ENCODE results near the gene ASIC4. TPM values are rescaled to one million over a fixed set of nuclear protein-coding genes. Genes with fewer than 3 reads are reported as not detected.

Gene ASIC4
- total RNA-seq, 2 experiments from 2014 or later = 0.73 to 0.74 TPM

- no peaks in the 10 kb centered on the region for H3K36me3 ChIP-seq (ENCODE audit: insufficient read depth, low read length)
- no peak for TF ChIP-seq EZH2phosphoT487 (IDR thresholded peaks at IDR 0.05; ENCODE audit: borderline replicate concordance, low read depth, low read length)
- no peak for TF ChIP-seq CTCF (conservative IDR thresholded peaks at IDR 0.05; ENCODE audit: low read length)
- H3K9me3 ChIP-seq (ENCODE audit: low read length) = no peaks in the 10 kb centered on the region
- intact Hi-C loops (cut with micrococcal nuclease; ENCODE audit: unreplicated experiment) = no loop called here
- no peak for DNase-seq (ENCODE audit: low spot score)
- H3K79me2 ChIP-seq (ENCODE audit: insufficient read depth, low read depth, low read length) = no peaks in the 10 kb centered on the region
- H2AFZ ChIP-seq (ENCODE audit: low read length) = no peak overlapping the region
- no peaks in the 10 kb centered on the region for H3K9me2 ChIP-seq (ENCODE audit: insufficient read depth, low read length)
- H4K20me1 ChIP-seq (ENCODE audit: insufficient read depth, low read length) = no peaks in the 10 kb centered on the region
- no TSS peak for BruUV-seq (replicated peaks)
- H3K4me1 ChIP-seq (ENCODE audit: insufficient read depth, low read length, poor library complexity, severe bottlenecking) = no peaks in the 10 kb centered on the region
- no peak overlapping the region for H3K4me3 ChIP-seq (ENCODE audit: low read depth, low read length, poor library complexity, severe bottlenecking)
- ChIA-PET CTCF (ENCODE audit: unreplicated experiment) (no interaction called here), POLR2A (interaction anchor here (0.5 to 2.1 kb wide), 2 partner anchors 14 to 129 kb away, joined by 4 to 5 read pairs; no protein-coding TSS in a partner anchor)
- no peak overlapping the region for H3K27ac ChIP-seq (ENCODE audit: low read depth, low read length, poor library complexity, severe bottlenecking)
- no peak overlapping the region for H3K4me2 ChIP-seq (ENCODE audit: low read length)
These were observed 67.1 kb downstream of the ASIC4 start for GRCh38 chr2:219581346-219581745.

Small RNAs within 50 kb of the gene (microRNA-seq; reads per million reads assigned to microRNA genes)
- not detected for gene MIR3132 (ENCODE audit: borderline replicate concordance)

Small RNAs within 50 kb of the gene (small RNA-seq; reads per million reads assigned to genes)
- gene MIR3132 = not detected

Other genes with a start within 250 kb of the ASIC4 start
- 49.9 and 53.0 TPM in 2 replicates for gene DNAJB2, start 235.1 kb upstream of the ASIC4 start, total RNA-seq (2014; rRNA removed; shearing (Covaris generic))
- 55.3 and 58.7 TPM in 2 replicates for gene DNAJB2, start 235.1 kb upstream of the ASIC4 start, total RNA-seq (2022)
- gene PTPRN, start 205.1 kb upstream of the ASIC4 start, total RNA-seq (2014; rRNA removed; shearing (Covaris generic)) = not detected in 2 replicates
- not detected in 2 replicates for gene PTPRN, start 205.1 kb upstream of the ASIC4 start, total RNA-seq (2022)
- not detected in 2 replicates for gene RESP18, start 181.7 kb upstream of the ASIC4 start, total RNA-seq (2014; rRNA removed; shearing (Covaris generic))
- gene RESP18, start 181.7 kb upstream of the ASIC4 start, total RNA-seq (2022) = not detected in 2 replicates
- 39.3 and 40.5 TPM in 2 replicates for gene DNPEP, start 126.6 kb upstream of the ASIC4 start, total RNA-seq (2014; rRNA removed; shearing (Covaris generic))
- gene DNPEP, start 126.6 kb upstream of the ASIC4 start, total RNA-seq (2022) = 54.2 and 63.6 TPM in 2 replicates
- gene DES, start 96.1 kb upstream of the ASIC4 start, total RNA-seq (2014; rRNA removed; shearing (Covaris generic)) = not detected in 2 replicates
- not detected in 2 replicates for gene DES, start 96.1 kb upstream of the ASIC4 start, total RNA-seq (2022)
- 0.13 TPM in 1 of 2 replicates, not detected in the other for gene SPEG, start 79.6 kb upstream of the ASIC4 start, total RNA-seq (2014; rRNA removed; shearing (Covaris generic))
- gene SPEG, start 79.6 kb upstream of the ASIC4 start, total RNA-seq (2022) = 0.35 and 0.46 TPM in 2 replicates
- 22.3 and 28.4 TPM in 2 replicates for gene GMPPA, start 15.6 kb upstream of the ASIC4 start, total RNA-seq (2014; rRNA removed; shearing (Covaris generic))
- gene GMPPA, start 15.6 kb upstream of the ASIC4 start, total RNA-seq (2022) = 42.9 and 46.4 TPM in 2 replicates
- 14.5 and 24.1 TPM in 2 replicates for gene CHPF, start 29.3 kb downstream of the ASIC4 start, total RNA-seq (2014; rRNA removed; shearing (Covaris generic))
- 30.5 and 33.0 TPM in 2 replicates for gene CHPF, start 29.3 kb downstream of the ASIC4 start, total RNA-seq (2022)
- gene TMEM198, start 29.5 kb downstream of the ASIC4 start, total RNA-seq (2014; rRNA removed; shearing (Covaris generic)) = 1.4 and 2.5 TPM in 2 replicates
- gene TMEM198, start 29.5 kb downstream of the ASIC4 start, total RNA-seq (2022) = 6.1 and 6.6 TPM in 2 replicates
- 0.25 TPM in 1 of 2 replicates, not detected in the other for gene OBSL1, start 57.1 kb downstream of the ASIC4 start, total RNA-seq (2014; rRNA removed; shearing (Covaris generic))
- gene OBSL1, start 57.1 kb downstream of the ASIC4 start, total RNA-seq (2022) = 0.18 TPM in 1 of 2 replicates, not detected in the other
- not detected in 2 replicates for gene INHA, start 57.8 kb downstream of the ASIC4 start, total RNA-seq (2014; rRNA removed; shearing (Covaris generic))
- gene INHA, start 57.8 kb downstream of the ASIC4 start, total RNA-seq (2022) = not detected in 2 replicates
- 16.5 and 26.5 TPM in 2 replicates for gene STK11IP, start 83.4 kb downstream of the ASIC4 start, total RNA-seq (2014; rRNA removed; shearing (Covaris generic))
- 30.7 and 37.6 TPM in 2 replicates for gene STK11IP, start 83.4 kb downstream of the ASIC4 start, total RNA-seq (2022)
- 0.05 TPM in 1 of 2 replicates, not detected in the other for gene SLC4A3, start 113.1 kb downstream of the ASIC4 start, total RNA-seq (2014; rRNA removed; shearing (Covaris generic))
- gene SLC4A3, start 113.1 kb downstream of the ASIC4 start, total RNA-seq (2022) = not detected in 2 replicates

Data from OCI-LY7 (cell line).